ENCODE results near the gene CBFA2T2.
"Not testable (repeated sequence)": the region's sequence is repeated elsewhere in the genome, so short reads cannot be mapped to it uniquely, and the experiment has no call there.

Gene CBFA2T2

GRCh38 chr20:33470866-33471265 lies 19.0 kb upstream of the CBFA2T2 start:
- DNase-seq = no peak

GRCh38 chr20:33472868-33473435 lies 16.9 kb upstream of the CBFA2T2 start:
- no peak for DNase-seq

GRCh38 chr20:33474097-33474873 lies 15.6 kb upstream of the CBFA2T2 start:
- DNase-seq = no peak

- DNase-seq = no peak
These were observed 14.9 kb upstream of the CBFA2T2 start for GRCh38 chr20:33474963-33475362.

GRCh38 chr20:33475381-33476152 lies 14.3 kb upstream of the CBFA2T2 start:
- DNase-seq = no peak

- no peak for DNase-seq
These were observed 12.3 kb upstream of the CBFA2T2 start for GRCh38 chr20:33477386-33478234.

- DNase-seq = no peak
These were observed 9.8 kb upstream of the CBFA2T2 start for GRCh38 chr20:33480048-33480447.

GRCh38 chr20:33481431-33481941 lies 8.4 kb upstream of the CBFA2T2 start:
- DNase-seq = no peak

- DNase-seq = no peak
These were observed 7.3 kb upstream of the CBFA2T2 start for GRCh38 chr20:33482581-33482980.

GRCh38 chr20:33483186-33483585 lies 6.7 kb upstream of the CBFA2T2 start:
- DNase-seq = not testable (repeated sequence)

GRCh38 chr20:33488201-33488600 lies 1.7 kb upstream of the CBFA2T2 start:
- DNase-seq = no peak

GRCh38 chr20:33488661-33489494 lies 1.0 kb upstream of the CBFA2T2 start:
- DNase-seq = not testable (repeated sequence)

- peak; percentile 98 for DNase-seq
These were observed 337 bp upstream of the CBFA2T2 start for GRCh38 chr20:33489495-33490022.

- DNase-seq = no peak
These were observed 1.2 kb downstream of the CBFA2T2 start for GRCh38 chr20:33490934-33491656.

- no peak for DNase-seq
These were observed 3.3 kb downstream of the CBFA2T2 start for GRCh38 chr20:33493076-33493766.

- not testable (repeated sequence) for DNase-seq
These were observed 6.9 kb downstream of the CBFA2T2 start for GRCh38 chr20:33496776-33497175.

GRCh38 chr20:33499355-33499754 lies 9.5 kb downstream of the CBFA2T2 start:
- no peak for DNase-seq

GRCh38 chr20:33501000-33501399 lies 11.1 kb downstream of the CBFA2T2 start:
- no peak for DNase-seq

GRCh38 chr20:33503564-33503963 lies 13.7 kb downstream of the CBFA2T2 start:
- no peak for DNase-seq

GRCh38 chr20:33506576-33506975 lies 16.7 kb downstream of the CBFA2T2 start:
- DNase-seq = no peak

Measured in fibroblast of skin of scalp (primary cell).